Breast epithelium (tissue), 4 donors: Measurements from ENCODE around the gene PLAC1. TPM values are rescaled to one million over a fixed set of nuclear protein-coding genes. Genes with fewer than 3 reads are reported as not detected.

Source experiments
- DNase-seq, 2 donors: peaks; one replicate each; pipeline ENCODE4 v3.0.0-alpha.2; 2019; ENCODE audit warnings: low spot score in 2 of 2
- H3K27ac ChIP-seq, 2 donors: fragments of 200-600 bp; sonication (generic) in 1 of 2; one replicate each; pipeline ENCODE4 v1.5.1; 2016 to 2019; ENCODE audit warnings: mild to moderate bottlenecking in 1 of 2
- H3K27me3 ChIP-seq, 2 donors: fragments of 200-600 bp; sonication (generic) in 1 of 2; one replicate each; pipeline versions ENCODE4 v1.5.1 to v1.6.0; 2017 to 2019; ENCODE audit warnings: control low read depth in 1 of 2, mild to moderate bottlenecking in 1 of 2
- H3K36me3 ChIP-seq: fragments of 200-600 bp; one replicate; pipeline ENCODE4 v1.5.1; 2019
- H3K4me1 ChIP-seq, 2 donors: fragments of 200-600 bp; sonication (generic); one replicate each; pipeline ENCODE4 v1.5.1; 2016 to 2019; ENCODE audit warnings: control low read depth in 1 of 2
- H3K4me3 ChIP-seq, 3 donors: fragments of 200-600 bp; sonication (generic); 1 replicate in 2 of 3; 2 replicates in 1 of 3; pipeline ENCODE4 v1.5.1; 2016 to 2019; ENCODE audit warnings: mild to moderate bottlenecking in 3 of 3, moderate library complexity in 2 of 3
- H3K9me3 ChIP-seq, 2 donors: fragments of 200-600 bp; sonication (generic) in 1 of 2; one replicate each; pipeline ENCODE4 v1.5.1; 2016 to 2019; ENCODE audit warnings: control low read depth in 1 of 2
- POLR2A ChIP-seq: fragments of 450-650 bp; IDR thresholded peaks from one replicate; pipeline ENCODE4 v1.6.1; 2016; ENCODE audit warnings: antibody characterized with exemption, mild to moderate bottlenecking, moderate library complexity
- POLR2AphosphoS5 ChIP-seq, 3 donors: sonication (generic); formaldehyde crosslinking; IDR thresholded peaks; one replicate each; pipeline ENCODE4 v1.6.1; 2017; ENCODE audit warnings: antibody characterized with exemption in 3 of 3
- intact Hi-C: fragments of 100-400 bp; cut with DNase I; formaldehyde crosslinking; loops from one replicate; pipeline ENCODE4 v1.15.1; 2023; ENCODE audit warnings: low total_unique reads
- total RNA-seq, 3 donors: library from RNA; depleted of rRNA; stranded (reverse); fragments of >200 nt; gene quantifications; one replicate each; pipeline ENCODE4 v1.1.0, GENCODE V29; 2016
- TF ChIP-seq, protein P1 (sequence below), 3 donors: fragments of 450-650 bp; IDR thresholded peaks; one replicate each; pipeline ENCODE4 v1.5.1; 2016 to 2017; ENCODE audit warnings: antibody characterized with exemption in 3 of 3, mild to moderate bottlenecking in 3 of 3, moderate library complexity in 3 of 3

Gene PLAC1
- total RNA-seq, 3 donors from 2014 or later = not detected

GRCh38 chrX:134653835-134654234 lies 4.4 kb downstream of the PLAC1 start:
- no peaks in the 10 kb centered on the region for H3K4me1 ChIP-seq

DNA sequence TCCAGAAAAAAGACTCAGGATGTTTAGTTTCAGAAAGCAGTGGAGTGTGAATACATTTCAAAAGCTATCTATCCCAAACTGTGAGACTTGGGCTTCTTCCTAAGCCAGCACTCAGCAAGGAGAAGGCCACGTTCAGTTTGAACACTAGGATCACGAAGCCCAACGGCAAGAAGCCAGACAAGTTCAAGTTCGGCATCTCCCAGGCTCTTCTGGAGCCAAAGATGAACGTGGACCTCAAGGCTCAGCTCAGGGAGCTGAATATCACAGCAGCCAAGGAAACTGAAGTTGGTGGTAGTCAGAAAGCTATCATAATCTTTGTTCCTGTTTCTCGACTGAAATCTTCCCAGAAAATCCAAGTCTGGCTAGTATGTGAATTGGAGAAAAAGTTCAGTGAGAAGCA lies 7.6 kb downstream of the PLAC1 start:
- Histone ChIP-seq H3K9me3 (no peaks in the 10 kb centered on the region), H3K27ac (no peak overlapping the region), H3K27me3 (peaks cover 0 to 45% of the 10 kb centered on the region in 2 donors), H3K4me3 (no peak overlapping the region), H3K36me3 (no peaks in the 10 kb centered on the region), H3K4me1 (no peaks in the 10 kb centered on the region)
- TF ChIP-seq POLR2AphosphoS5 (IDR thresholded peaks at IDR 0.05) (no peak), POLR2A (no peak)
- TF ChIP-seq, protein P1, sequence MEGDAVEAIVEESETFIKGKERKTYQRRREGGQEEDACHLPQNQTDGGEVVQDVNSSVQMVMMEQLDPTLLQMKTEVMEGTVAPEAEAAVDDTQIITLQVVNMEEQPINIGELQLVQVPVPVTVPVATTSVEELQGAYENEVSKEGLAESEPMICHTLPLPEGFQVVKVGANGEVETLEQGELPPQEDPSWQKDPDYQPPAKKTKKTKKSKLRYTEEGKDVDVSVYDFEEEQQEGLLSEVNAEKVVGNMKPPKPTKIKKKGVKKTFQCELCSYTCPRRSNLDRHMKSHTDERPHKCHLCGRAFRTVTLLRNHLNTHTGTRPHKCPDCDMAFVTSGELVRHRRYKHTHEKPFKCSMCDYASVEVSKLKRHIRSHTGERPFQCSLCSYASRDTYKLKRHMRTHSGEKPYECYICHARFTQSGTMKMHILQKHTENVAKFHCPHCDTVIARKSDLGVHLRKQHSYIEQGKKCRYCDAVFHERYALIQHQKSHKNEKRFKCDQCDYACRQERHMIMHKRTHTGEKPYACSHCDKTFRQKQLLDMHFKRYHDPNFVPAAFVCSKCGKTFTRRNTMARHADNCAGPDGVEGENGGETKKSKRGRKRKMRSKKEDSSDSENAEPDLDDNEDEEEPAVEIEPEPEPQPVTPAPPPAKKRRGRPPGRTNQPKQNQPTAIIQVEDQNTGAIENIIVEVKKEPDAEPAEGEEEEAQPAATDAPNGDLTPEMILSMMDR (IDR thresholded peaks at IDR 0.05) = no peak
- intact Hi-C loops = no loop called here
- no peak for DNase-seq

More at GRCh38 chrX:134653835-134654234, 4.4 kb downstream of the PLAC1 start:
- no peak for DNase-seq
- peaks cover 0 to 52% of the 10 kb centered on the region in 2 donors for H3K27me3 ChIP-seq
- intact Hi-C loops = no loop called here
- H3K9me3 ChIP-seq = no peaks in the 10 kb centered on the region
- no peak for TF ChIP-seq POLR2A
- TF ChIP-seq, protein P1 (IDR thresholded peaks at IDR 0.05) = no peak
- no peak for TF ChIP-seq POLR2AphosphoS5 (IDR thresholded peaks at IDR 0.05)
- no peaks in the 10 kb centered on the region for H3K36me3 ChIP-seq
- H3K4me3 ChIP-seq = no peak overlapping the region
- no peak overlapping the region for H3K27ac ChIP-seq

- Histone ChIP-seq H3K27ac (no peak overlapping the region), H3K27me3 (peaks cover 0 to 52% of the 10 kb centered on the region in 2 donors), H3K4me1 (no peaks in the 10 kb centered on the region), H3K4me3 (no peak overlapping the region), H3K36me3 (no peaks in the 10 kb centered on the region), H3K9me3 (no peaks in the 10 kb centered on the region)
- DNase-seq = no peak
- intact Hi-C loops = no loop called here
- TF ChIP-seq, protein P1 (IDR thresholded peaks at IDR 0.05) = no peak
- TF ChIP-seq POLR2A (no peak), POLR2AphosphoS5 (IDR thresholded peaks at IDR 0.05) (no peak)
Measured at GRCh38 chrX:134649770-134650169, 8.5 kb downstream of the PLAC1 start.

- Histone ChIP-seq H3K36me3 (no peaks in the 10 kb centered on the region), H3K4me1 (no peaks in the 10 kb centered on the region), H3K9me3 (no peaks in the 10 kb centered on the region), H3K4me3 (no peak overlapping the region), H3K27ac (no peak overlapping the region), H3K27me3 (peaks cover 0 to 53% of the 10 kb centered on the region in 2 donors)
- TF ChIP-seq, protein P1 (IDR thresholded peaks at IDR 0.05) = no peak
- TF ChIP-seq POLR2AphosphoS5 (IDR thresholded peaks at IDR 0.05) (no peak), POLR2A (no peak)
- no peak for DNase-seq
- intact Hi-C loops = no loop called here
Measured at GRCh38 chrX:134647477-134647877, 10.8 kb downstream of the PLAC1 start.

GRCh38 chrX:134646691-134647090 lies 11.6 kb downstream of the PLAC1 start:
- intact Hi-C loops = no loop called here
- Histone ChIP-seq H3K4me1 (no peaks in the 10 kb centered on the region), H3K27me3 (peaks cover 0 to 55% of the 10 kb centered on the region in 2 donors), H3K36me3 (no peaks in the 10 kb centered on the region), H3K27ac (no peak overlapping the region), H3K4me3 (no peak overlapping the region), H3K9me3 (no peaks in the 10 kb centered on the region)
- DNase-seq = no peak
- no peak for TF ChIP-seq POLR2AphosphoS5 (IDR thresholded peaks at IDR 0.05)
- TF ChIP-seq, protein P1 (IDR thresholded peaks at IDR 0.05) = no peak
- no peak for TF ChIP-seq POLR2A
